SU-DHL-6 (cell line): ENCODE measurements around the gene PIK3R6.

ENCODE experiments used
- H2AFZ ChIP-seq: fragments of 200-600 bp; sonication (generic); 2 replicates; pipeline ENCODE4 v1.6.1; 2014; ENCODE audit warnings: low read depth, mild to moderate bottlenecking, moderate library complexity, mixed read lengths, antibody characterized with exemption, low read length; ENCODE audit not compliant: severe bottlenecking
- H3F3A ChIP-seq: fragments of 200-600 bp; shearing (Covaris generic); 2 replicates; pipeline ENCODE4 v1.6.0; 2016; ENCODE audit warnings: antibody characterized with exemption, mild to moderate bottlenecking; ENCODE audit not compliant: insufficient read depth
- H3K27ac ChIP-seq: fragments of 200-600 bp; sonication (generic); 2 replicates; pipeline ENCODE4 v1.5.1; 2016; ENCODE audit warnings: low read depth, mild to moderate bottlenecking, low read length, moderate library complexity, mixed read lengths
- H3K27me3 ChIP-seq: fragments of 200-600 bp; sonication (generic), shearing (Covaris generic); 2 replicates; pipeline ENCODE4 v1.6.0; 2014; ENCODE audit warnings: mild to moderate bottlenecking, low read length
- H3K36me3 ChIP-seq: fragments of 200-600 bp; sonication (generic); 2 replicates; pipeline ENCODE4 v1.6.1; 2014; ENCODE audit warnings: mild to moderate bottlenecking, low read length, mixed read lengths
- H3K4me2 ChIP-seq: fragments of 300-600, 200-600 bp; shearing (Covaris generic), sonication (generic); 2 replicates; pipeline ENCODE4 v1.6.0; 2014; ENCODE audit warnings: low read length, low read depth, mild to moderate bottlenecking; ENCODE audit not compliant: poor library complexity, severe bottlenecking
- H3K4me3 ChIP-seq: fragments of 200-600 bp; sonication (generic); 2 replicates; pipeline ENCODE4 v1.5.1; 2014; ENCODE audit warnings: antibody characterized with exemption, low read length, mild to moderate bottlenecking, mixed read lengths; ENCODE audit not compliant: insufficient read depth, poor library complexity, severe bottlenecking
- H3K79me2 ChIP-seq: fragments of 200-600 bp; sonication (generic); 2 replicates; pipeline ENCODE4 v1.6.1; 2014; ENCODE audit warnings: mild to moderate bottlenecking, low read length, moderate library complexity; ENCODE audit not compliant: insufficient read depth
- H3K9ac ChIP-seq: fragments of 200-600 bp; sonication (generic); 2 replicates; pipeline ENCODE4 v1.7.0; 2014; ENCODE audit warnings: mild to moderate bottlenecking, low read length
- H3K9me2 ChIP-seq: fragments of 200-600 bp; sonication (generic); replicated peaks from 2 replicates; pipeline ENCODE4 v1.6.1; 2014; ENCODE audit warnings: low read length; ENCODE audit not compliant: insufficient read depth
- H3K9me3 ChIP-seq: fragments of 200-600 bp; sonication (generic); 2 replicates; pipeline ENCODE4 v1.6.1; 2014; ENCODE audit warnings: low read length, mixed read lengths; ENCODE audit not compliant: insufficient read depth
- H4K20me1 ChIP-seq: fragments of 200-600 bp; sonication (generic); 2 replicates; pipeline ENCODE4 v1.6.1; 2014; ENCODE audit warnings: low read depth, mild to moderate bottlenecking, antibody characterized with exemption, low read length, moderate library complexity, mixed read lengths
- EZH2phosphoT487 ChIP-seq: fragments of 200-600 bp; sonication (generic), shearing (Covaris generic); conservative IDR thresholded peaks from 2 replicates; pipeline ENCODE4 v1.6.1; 2018; ENCODE audit warnings: mild to moderate bottlenecking, antibody characterized with exemption, low read length, moderate library complexity, mixed read lengths
- TF ChIP-seq, protein P1 (sequence below): fragments of 200-600 bp; sonication (generic); IDR thresholded peaks from one replicate; pipeline ENCODE4 v1.5.1; 2017; ENCODE audit warnings: antibody characterized with exemption, mild to moderate bottlenecking, low read length, moderate library complexity; ENCODE audit not compliant: insufficient read depth, poor library complexity, severe bottlenecking

PIK3R6 gene

DNA sequence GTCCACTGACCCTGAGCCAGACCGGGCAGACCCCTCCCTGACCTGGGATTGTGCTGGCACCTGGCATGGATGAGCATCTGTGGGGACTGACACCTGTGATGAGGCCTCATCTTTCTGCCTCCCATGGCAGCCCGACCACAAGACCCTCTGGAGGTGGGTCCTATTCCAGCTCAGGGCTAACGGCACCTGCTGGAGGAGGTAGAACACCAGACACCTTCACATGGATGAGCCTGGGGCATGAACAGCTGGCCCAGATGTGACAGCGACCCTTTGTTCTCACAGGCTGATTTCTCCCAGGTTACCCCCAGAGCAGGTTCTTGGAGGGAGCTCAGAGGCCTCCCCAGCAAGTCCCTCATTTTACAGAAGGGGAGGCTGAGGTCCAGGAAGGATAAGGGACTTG lies 46.4 kb upstream of the PIK3R6 start:
- H3K27me3 ChIP-seq: no peaks in the 10 kb centered on the region
- H3K9me3 ChIP-seq: no peaks in the 10 kb centered on the region
- H3F3A ChIP-seq: no peaks in the 10 kb centered on the region
- no peaks in the 10 kb centered on the region for H3K9me2 ChIP-seq
- H3K4me3 ChIP-seq: no peak overlapping the region
- H3K9ac ChIP-seq: no peak overlapping the region
- H3K27ac ChIP-seq: no peak overlapping the region
- no peaks in the 10 kb centered on the region for H4K20me1 ChIP-seq
- H3K36me3 ChIP-seq: no peaks in the 10 kb centered on the region
- TF ChIP-seq EZH2phosphoT487: no peak
- TF ChIP-seq, protein P1, sequence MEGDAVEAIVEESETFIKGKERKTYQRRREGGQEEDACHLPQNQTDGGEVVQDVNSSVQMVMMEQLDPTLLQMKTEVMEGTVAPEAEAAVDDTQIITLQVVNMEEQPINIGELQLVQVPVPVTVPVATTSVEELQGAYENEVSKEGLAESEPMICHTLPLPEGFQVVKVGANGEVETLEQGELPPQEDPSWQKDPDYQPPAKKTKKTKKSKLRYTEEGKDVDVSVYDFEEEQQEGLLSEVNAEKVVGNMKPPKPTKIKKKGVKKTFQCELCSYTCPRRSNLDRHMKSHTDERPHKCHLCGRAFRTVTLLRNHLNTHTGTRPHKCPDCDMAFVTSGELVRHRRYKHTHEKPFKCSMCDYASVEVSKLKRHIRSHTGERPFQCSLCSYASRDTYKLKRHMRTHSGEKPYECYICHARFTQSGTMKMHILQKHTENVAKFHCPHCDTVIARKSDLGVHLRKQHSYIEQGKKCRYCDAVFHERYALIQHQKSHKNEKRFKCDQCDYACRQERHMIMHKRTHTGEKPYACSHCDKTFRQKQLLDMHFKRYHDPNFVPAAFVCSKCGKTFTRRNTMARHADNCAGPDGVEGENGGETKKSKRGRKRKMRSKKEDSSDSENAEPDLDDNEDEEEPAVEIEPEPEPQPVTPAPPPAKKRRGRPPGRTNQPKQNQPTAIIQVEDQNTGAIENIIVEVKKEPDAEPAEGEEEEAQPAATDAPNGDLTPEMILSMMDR: no peak
- no peak overlapping the region for H3K4me2 ChIP-seq
- H3K79me2 ChIP-seq: no peaks in the 10 kb centered on the region
- no peak overlapping the region for H2AFZ ChIP-seq

DNA sequence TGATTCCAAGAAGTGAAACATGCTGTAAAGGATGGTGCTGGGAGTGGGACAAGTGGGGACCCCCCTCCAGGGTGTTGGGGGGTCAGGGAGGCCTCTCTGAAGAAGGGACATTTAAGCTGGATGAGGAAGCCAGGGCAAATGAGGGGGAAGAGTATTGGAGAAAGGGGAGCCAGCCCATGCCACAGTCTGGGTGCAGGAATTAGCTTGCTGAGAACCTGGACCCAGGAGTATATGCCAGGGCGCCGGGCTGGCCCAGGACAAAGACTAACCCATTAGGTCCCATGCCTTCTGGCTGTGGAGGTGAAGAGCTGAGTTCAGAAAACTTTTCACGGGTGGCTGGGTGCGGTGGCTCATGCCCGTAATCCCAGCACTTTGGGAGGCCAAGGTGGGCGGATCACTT lies 45.6 kb upstream of the PIK3R6 start:
- no peaks in the 10 kb centered on the region for H3K27me3 ChIP-seq

DNA sequence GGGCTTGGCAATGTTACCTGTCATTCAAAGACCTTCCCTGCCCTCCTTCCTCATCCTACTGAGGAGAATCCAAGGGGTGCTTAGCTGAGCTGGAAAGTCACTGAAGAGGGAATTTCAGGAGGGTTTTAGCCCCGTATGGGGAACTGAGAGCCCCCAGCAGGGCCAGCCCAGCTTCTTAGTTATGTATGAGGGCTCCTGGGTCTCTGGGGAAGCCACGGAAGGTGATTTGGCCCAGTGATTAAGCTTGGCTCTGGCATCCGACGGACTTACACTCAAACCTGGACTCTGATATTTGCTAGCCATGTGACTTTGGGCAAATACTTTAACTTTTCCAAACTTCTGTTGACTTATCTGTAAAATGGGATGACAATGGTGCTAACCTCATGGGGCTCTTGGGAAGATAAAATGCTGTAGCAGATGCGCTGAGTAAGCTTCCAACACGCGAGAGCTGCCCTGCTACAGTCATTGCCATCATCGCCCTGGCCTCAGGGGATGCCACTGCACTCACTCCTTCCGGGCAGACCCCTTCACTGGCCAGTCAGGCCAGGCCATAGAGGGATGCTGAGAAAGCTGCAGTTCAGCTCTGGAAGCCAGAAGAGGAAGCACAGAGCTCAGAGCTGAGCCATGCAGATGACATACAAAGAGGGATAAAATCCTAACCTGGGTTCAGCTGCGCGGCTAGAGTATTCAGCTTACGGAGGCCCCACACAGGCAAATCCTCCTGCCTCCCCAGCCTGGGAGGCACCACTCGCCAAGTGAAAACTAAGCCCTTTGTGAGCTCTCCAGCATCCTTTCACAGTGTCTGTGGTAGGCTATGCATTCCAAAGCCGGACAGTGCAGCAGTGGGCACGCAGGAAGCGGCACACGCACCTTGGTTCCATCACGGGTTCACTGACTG lies 44.9 kb upstream of the PIK3R6 start:
- H2AFZ ChIP-seq: no peak overlapping the region
- TF ChIP-seq EZH2phosphoT487: no peak
- TF ChIP-seq, protein P1: no peak
- no peak overlapping the region for H3K4me2 ChIP-seq
- no peak overlapping the region for H3K27ac ChIP-seq
- no peak overlapping the region for H3K4me3 ChIP-seq
- no peak overlapping the region for H3K9ac ChIP-seq
- H3K79me2 ChIP-seq: no peaks in the 10 kb centered on the region
- no peaks in the 10 kb centered on the region for H3K9me3 ChIP-seq
- no peaks in the 10 kb centered on the region for H3K9me2 ChIP-seq
- no peaks in the 10 kb centered on the region for H4K20me1 ChIP-seq
- H3F3A ChIP-seq: no peaks in the 10 kb centered on the region
- no peaks in the 10 kb centered on the region for H3K36me3 ChIP-seq
- no peaks in the 10 kb centered on the region for H3K27me3 ChIP-seq

More for the DNA sequence above, 45.6 kb upstream of the PIK3R6 start:
- no peaks in the 10 kb centered on the region for H3F3A ChIP-seq
- no peak for TF ChIP-seq EZH2phosphoT487
- TF ChIP-seq, protein P1: no peak
- H2AFZ ChIP-seq: no peak overlapping the region
- H3K79me2 ChIP-seq: no peaks in the 10 kb centered on the region
- H3K36me3 ChIP-seq: no peaks in the 10 kb centered on the region
- no peak overlapping the region for H3K4me3 ChIP-seq
- no peak overlapping the region for H3K27ac ChIP-seq
- H3K9me2 ChIP-seq: no peaks in the 10 kb centered on the region
- H4K20me1 ChIP-seq: no peaks in the 10 kb centered on the region
- no peaks in the 10 kb centered on the region for H3K9me3 ChIP-seq
- H3K4me2 ChIP-seq: no peak overlapping the region
- no peak overlapping the region for H3K9ac ChIP-seq
